GM15510 (cell line): ENCODE measurements around the gene WDFY4.

Experiments
- POLR2A ChIP-seq: IDR thresholded peaks from 3 replicates; pipeline ENCODE4 v1.6.1; 2011; ENCODE audit warnings: borderline replicate concordance; ENCODE audit not compliant: insufficient read length; ENCODE audit errors: extremely low read depth

The WDFY4 gene

DNA sequence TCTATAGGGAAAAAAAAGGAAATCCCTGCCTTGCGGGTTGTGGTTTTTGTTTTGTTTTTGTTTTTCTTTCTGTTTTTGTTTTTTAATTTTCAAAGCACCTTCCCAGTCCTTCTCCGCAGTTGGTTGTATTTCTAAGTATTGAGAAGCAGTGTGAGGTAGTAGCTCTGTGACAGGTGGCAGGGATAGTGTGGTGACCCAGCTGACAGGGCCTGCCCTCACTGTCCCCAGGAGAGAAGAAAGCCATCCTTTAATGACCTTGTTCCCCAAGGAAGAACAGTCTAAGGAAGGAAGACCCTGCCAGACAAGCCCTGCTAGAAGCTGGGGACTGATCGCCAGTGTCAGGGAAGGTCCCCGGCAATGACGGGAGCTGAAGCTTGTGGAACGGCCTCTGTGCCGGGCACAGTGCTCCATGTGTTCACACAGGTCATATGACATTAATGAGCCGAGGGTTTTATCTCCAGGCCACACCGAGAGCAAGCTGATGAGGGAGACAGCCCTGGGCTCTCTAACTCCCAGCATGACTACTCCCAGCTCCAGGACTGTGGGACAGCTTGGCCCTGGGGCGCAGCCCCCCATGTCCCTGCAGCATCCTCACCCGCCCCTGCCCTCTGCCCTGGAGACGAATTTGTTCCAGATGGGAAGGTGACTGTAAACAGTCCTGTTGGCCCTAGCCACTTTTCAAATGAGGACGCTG lies 324.0 kb downstream of the WDFY4 start:
- no peak for TF ChIP-seq POLR2A

GRCh38 chr10:49009199-49009979 lies 324.7 kb downstream of the WDFY4 start:
- no peak for TF ChIP-seq POLR2A

GRCh38 chr10:49010295-49010694 lies 325.6 kb downstream of the WDFY4 start:
- TF ChIP-seq POLR2A, result no peak

DNA sequence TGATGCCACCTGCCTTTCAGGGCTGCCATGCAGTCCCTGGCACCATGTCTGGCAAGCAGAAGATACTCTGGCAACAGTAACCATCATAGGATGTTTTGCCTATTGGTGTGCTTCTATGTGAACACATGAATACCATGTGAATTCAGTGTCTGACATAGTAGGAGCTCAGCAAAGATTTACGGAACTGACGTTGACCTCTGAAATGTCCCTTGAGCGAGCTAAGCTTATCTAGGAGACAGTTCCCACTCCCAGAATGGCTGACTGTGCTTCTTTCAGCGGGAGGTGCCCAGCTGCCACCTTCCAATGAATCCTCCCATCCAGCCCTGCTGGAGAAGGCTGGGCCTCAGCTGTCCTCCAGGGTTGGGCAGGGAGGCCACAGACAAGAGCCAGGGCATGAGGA lies 326.2 kb downstream of the WDFY4 start:
- no peak for TF ChIP-seq POLR2A

DNA sequence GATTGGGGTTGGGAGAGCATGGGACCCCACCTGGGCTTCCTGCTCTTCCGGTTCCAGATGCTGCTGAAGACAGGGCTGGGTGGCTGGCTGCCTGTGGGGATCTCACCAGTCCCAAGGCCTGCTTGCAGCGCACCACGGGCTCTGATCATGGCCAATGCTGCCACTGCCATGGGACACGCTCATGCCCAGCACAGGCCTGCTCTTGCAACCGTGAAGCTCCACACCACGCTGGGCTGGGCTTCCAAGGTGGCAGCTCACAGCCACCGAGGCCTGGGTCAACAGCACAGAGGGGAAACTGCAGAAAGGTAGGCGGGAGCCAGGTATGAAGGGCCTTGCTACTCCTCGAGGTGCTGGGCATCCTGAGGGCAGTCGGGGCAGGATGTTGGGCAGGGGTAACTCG lies 327.1 kb downstream of the WDFY4 start:
- no peak for TF ChIP-seq POLR2A

- no peak for TF ChIP-seq POLR2A
Observed at GRCh38 chr10:49012603-49013002, 327.9 kb downstream of the WDFY4 start.

DNA sequence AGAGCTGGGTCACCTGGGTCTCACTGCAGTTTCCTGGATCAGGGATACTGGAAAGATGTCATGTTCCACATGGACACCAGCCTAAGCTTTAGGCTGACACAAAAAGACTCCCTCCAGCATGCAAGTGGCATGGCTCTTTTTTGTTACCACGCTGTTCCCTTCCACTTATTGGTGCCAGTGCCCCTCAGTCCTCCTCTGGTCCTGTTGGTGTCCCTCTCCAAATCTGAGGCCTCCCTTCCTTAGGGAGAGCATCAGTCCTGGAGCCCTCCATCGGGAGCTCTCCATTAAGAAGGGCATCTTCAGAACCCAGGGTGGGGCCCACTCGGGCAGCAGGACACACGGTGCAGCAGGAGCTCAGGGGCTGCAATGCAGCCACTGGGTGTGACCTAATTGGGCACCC lies 331.0 kb downstream of the WDFY4 start:
- TF ChIP-seq POLR2A, result no peak

DNA sequence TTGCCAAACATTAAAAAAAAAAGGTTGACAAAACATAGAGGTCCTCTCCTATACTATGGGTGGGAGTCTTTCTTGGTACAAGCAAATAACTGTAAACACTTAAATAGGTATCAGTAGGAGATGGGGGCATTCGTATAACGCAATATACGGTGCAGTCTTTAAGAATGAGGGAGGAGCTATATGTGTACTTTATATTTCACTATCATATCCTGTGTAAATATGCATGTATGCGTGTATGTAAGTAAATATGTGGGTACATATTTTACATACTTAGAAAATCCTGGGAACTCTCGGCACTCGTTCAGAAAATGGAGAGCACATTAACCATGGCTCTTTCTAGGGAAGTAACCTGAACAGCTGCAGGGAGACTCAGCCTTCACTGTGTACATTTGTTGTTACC lies 337.0 kb downstream of the WDFY4 start:
- TF ChIP-seq POLR2A, result no peak

DNA sequence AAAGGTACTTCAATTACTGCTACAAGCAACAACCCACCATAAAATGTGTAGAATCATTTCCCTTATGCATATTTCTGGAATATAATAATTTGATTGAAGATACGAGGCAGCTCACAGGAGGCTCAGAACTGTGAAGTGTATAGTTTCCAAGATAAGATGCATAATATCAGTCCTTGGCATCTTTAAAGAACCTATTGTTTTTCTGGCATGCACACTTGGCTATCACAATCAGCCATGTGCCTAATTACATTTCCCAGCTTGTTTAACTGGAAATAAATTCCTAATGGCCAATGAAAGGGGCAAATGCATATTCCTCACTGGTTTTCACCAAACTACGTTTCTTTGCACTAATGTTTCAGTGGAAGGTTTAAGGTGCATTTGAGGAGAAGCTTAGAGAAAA lies 338.4 kb downstream of the WDFY4 start:
- TF ChIP-seq POLR2A, result no peak

GRCh38 chr10:49023752-49024151 lies 339.1 kb downstream of the WDFY4 start:
- no peak for TF ChIP-seq POLR2A

GRCh38 chr10:49024484-49024883 lies 339.8 kb downstream of the WDFY4 start:
- no peak for TF ChIP-seq POLR2A

GRCh38 chr10:49025347-49025983 lies 340.8 kb downstream of the WDFY4 start:
- no peak for TF ChIP-seq POLR2A

- TF ChIP-seq POLR2A, result no peak
Observed at GRCh38 chr10:49028639-49029038, 344.0 kb downstream of the WDFY4 start.

- no peak for TF ChIP-seq POLR2A
Observed at GRCh38 chr10:49029666-49030065, 345.0 kb downstream of the WDFY4 start.
